T-helper 22 cell (primary cell): ENCODE data around the gene EDEM2.
"Not testable (repeated sequence)": the region's sequence is repeated elsewhere in the genome, so short reads cannot be mapped to it uniquely, and the experiment has no call there.

ENCODE experiments used
- DNase-seq: peaks from one replicate; pipeline ENCODE4 v3.0.0-alpha.2; 2020; ENCODE audit warnings: low read depth

The EDEM2 gene

GRCh38 chr20:35146920-35147574 is at the start of gene EDEM2:
TSS of gene EDEM2 (minus strand) at chr20:35147336. CDS start at chr20:35147258, 78 bp downstream.
- DNase-seq, result peak; percentile 90

- no peak for DNase-seq
Observed at GRCh38 chr20:35196313-35196712, 49.2 kb upstream of the EDEM2 start.

- not testable (repeated sequence) for DNase-seq
Observed at GRCh38 chr20:35193031-35193791, 46.1 kb upstream of the EDEM2 start.

- DNase-seq, result no peak
Observed at GRCh38 chr20:35192118-35192872, 45.2 kb upstream of the EDEM2 start.

GRCh38 chr20:35191419-35192117 is 44.4 kb upstream of the EDEM2 start:
- DNase-seq, result no peak

GRCh38 chr20:35190556-35190955 is 43.4 kb upstream of the EDEM2 start:
- DNase-seq, result no peak

GRCh38 chr20:35189223-35189622 is 42.1 kb upstream of the EDEM2 start:
- not testable (repeated sequence) for DNase-seq

GRCh38 chr20:35187584-35188190 is 40.6 kb upstream of the EDEM2 start:
- no peak for DNase-seq

GRCh38 chr20:35186691-35187289 is 39.7 kb upstream of the EDEM2 start:
- not testable (repeated sequence) for DNase-seq

- DNase-seq, result no peak
Observed at GRCh38 chr20:35181731-35182130, 34.6 kb upstream of the EDEM2 start.

GRCh38 chr20:35180266-35180665 is 33.1 kb upstream of the EDEM2 start:
- no peak for DNase-seq

GRCh38 chr20:35179292-35180212 is 32.4 kb upstream of the EDEM2 start:
- no peak for DNase-seq

GRCh38 chr20:35176132-35176531 is 29.0 kb upstream of the EDEM2 start:
- DNase-seq, result no peak

GRCh38 chr20:35174458-35175216 is 27.5 kb upstream of the EDEM2 start:
- DNase-seq, result no peak

- DNase-seq, result no peak
Observed at GRCh38 chr20:35173576-35174192, 26.5 kb upstream of the EDEM2 start.

- no peak for DNase-seq
Observed at GRCh38 chr20:35172434-35172806, 25.3 kb upstream of the EDEM2 start.

- no peak for DNase-seq
Observed at GRCh38 chr20:35171753-35172433, 24.8 kb upstream of the EDEM2 start, which contains the start of gene PROCR. TSS of gene PROCR (plus strand) at chr20:35172072. CDS start at chr20:35172155, 83 bp downstream.

- no peak for DNase-seq
Observed at GRCh38 chr20:35171438-35171752, 24.3 kb upstream of the EDEM2 start.
